HFFc6 (cell line): ENCODE measurements around the gene DCAF8. TPM values are rescaled to one million over a fixed set of nuclear protein-coding genes. Genes with fewer than 3 reads are reported as not detected.

Experiments
- DNase-seq: peaks from one replicate; pipeline ENCODE4 v3.0.0-alpha.2; 2018
- H3K27ac Mint-ChIP-seq: 2 replicates; pipeline ENCODE4 v1.8.0; 2020; ENCODE audit warnings: mild to moderate bottlenecking, mixed read lengths
- H3K27me3 Mint-ChIP-seq: 2 replicates; pipeline ENCODE4 v1.8.0; 2021; ENCODE audit warnings: mild to moderate bottlenecking, moderate library complexity, mixed read lengths; ENCODE audit not compliant: insufficient read depth
- H3K36me3 Mint-ChIP-seq: 2 replicates; pipeline ENCODE4 v1.8.0; 2021; ENCODE audit warnings: low read depth, mixed read lengths
- H3K4me1 Mint-ChIP-seq: 2 replicates; pipeline ENCODE4 v1.8.0; 2020; ENCODE audit warnings: low read depth, mixed read lengths
- H3K4me3 Mint-ChIP-seq: 2 replicates; pipeline ENCODE4 v1.8.0; 2020; ENCODE audit warnings: mild to moderate bottlenecking, moderate library complexity, mixed read lengths
- H3K9me3 Mint-ChIP-seq: 2 replicates; pipeline ENCODE4 v1.8.0; 2020; ENCODE audit warnings: mild to moderate bottlenecking, mixed read lengths
- total RNA-seq, 6 experiments: library from RNA; stranded (reverse); fragmentation: NEBNext Ultra II Directional; extraction: Animal tissue kit (Norgen Biotek cat#: 25700); gene quantifications; 2 replicates in 1 of 6; 3 replicates in 5 of 6; pipeline ENCODE4 v1.2.3, GENCODE V29; 2021
- TF ChIP-seq, protein P1 (sequence below): fragments of 200-600 bp; sonication (generic); IDR thresholded peaks from 2 replicates; pipeline ENCODE4 v1.5.0; 2021; ENCODE audit warnings: antibody characterized with exemption, mild to moderate bottlenecking

Gene DCAF8
- total RNA-seq, 6 experiments from 2014 or later, result 65.9 to 73.0 (median 70.1) TPM

DNA sequence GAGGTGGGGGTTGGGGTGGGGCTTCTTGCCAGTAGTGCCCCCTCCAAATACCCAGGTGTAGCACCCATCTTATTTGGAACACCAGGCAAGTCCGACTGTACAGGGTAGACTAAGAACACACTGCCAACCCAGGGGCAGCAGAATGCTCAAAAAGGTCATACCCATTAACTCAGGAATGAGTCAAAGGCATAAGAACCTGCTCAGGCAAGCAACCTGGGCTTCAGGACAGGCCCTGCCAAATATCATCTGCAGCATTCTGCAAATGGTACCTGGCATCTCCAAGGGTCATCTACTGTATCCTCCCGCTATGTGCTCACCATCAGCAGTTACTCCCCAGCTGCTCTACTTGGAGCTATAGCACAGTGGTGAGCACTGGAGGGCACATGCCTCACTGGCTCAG, 37.7 kb downstream of the DCAF8 start:
- peaks cover 16% of the 10 kb centered on the region for H3K36me3 Mint-ChIP-seq
- H3K4me3 Mint-ChIP-seq, result no peak overlapping the region
- no peak overlapping the region for H3K27ac Mint-ChIP-seq
- no peak for DNase-seq
- no peaks in the 10 kb centered on the region for H3K9me3 Mint-ChIP-seq
- TF ChIP-seq, protein P1, sequence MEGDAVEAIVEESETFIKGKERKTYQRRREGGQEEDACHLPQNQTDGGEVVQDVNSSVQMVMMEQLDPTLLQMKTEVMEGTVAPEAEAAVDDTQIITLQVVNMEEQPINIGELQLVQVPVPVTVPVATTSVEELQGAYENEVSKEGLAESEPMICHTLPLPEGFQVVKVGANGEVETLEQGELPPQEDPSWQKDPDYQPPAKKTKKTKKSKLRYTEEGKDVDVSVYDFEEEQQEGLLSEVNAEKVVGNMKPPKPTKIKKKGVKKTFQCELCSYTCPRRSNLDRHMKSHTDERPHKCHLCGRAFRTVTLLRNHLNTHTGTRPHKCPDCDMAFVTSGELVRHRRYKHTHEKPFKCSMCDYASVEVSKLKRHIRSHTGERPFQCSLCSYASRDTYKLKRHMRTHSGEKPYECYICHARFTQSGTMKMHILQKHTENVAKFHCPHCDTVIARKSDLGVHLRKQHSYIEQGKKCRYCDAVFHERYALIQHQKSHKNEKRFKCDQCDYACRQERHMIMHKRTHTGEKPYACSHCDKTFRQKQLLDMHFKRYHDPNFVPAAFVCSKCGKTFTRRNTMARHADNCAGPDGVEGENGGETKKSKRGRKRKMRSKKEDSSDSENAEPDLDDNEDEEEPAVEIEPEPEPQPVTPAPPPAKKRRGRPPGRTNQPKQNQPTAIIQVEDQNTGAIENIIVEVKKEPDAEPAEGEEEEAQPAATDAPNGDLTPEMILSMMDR, result no peak
- no peaks in the 10 kb centered on the region; the same call in 1 of the 2 replicates for H3K27me3 Mint-ChIP-seq
- peaks cover 7% of the 10 kb centered on the region for H3K4me1 Mint-ChIP-seq

DNA sequence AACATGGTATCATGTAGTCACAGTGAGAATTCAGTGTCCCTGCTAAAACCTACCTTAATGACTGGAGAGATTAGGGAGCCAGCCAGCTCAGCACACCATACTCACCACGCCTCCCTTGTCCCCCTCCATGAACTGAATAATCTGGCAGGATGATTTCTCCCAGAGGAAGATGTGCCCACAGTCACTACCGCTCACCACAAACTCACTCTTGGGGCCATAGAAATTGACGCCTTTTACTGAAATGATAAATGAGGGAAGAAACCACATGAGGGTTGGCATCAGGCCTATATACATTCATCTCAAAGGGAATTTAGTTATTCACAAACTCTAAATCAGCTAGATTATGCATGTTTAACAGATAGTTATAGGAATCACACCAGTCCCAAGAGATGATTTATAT, 39.8 kb downstream of the DCAF8 start:
- peaks cover 17% of the 10 kb centered on the region for H3K36me3 Mint-ChIP-seq
- H3K27ac Mint-ChIP-seq, result no peak overlapping the region
- DNase-seq, result no peak
- H3K4me3 Mint-ChIP-seq, result no peak overlapping the region
- TF ChIP-seq, protein P1, result no peak
- H3K27me3 Mint-ChIP-seq, result no peaks in the 10 kb centered on the region; the same call in none of the 2 replicates
- peaks cover 28% of the 10 kb centered on the region for H3K4me1 Mint-ChIP-seq
- H3K9me3 Mint-ChIP-seq, result no peaks in the 10 kb centered on the region

DNA sequence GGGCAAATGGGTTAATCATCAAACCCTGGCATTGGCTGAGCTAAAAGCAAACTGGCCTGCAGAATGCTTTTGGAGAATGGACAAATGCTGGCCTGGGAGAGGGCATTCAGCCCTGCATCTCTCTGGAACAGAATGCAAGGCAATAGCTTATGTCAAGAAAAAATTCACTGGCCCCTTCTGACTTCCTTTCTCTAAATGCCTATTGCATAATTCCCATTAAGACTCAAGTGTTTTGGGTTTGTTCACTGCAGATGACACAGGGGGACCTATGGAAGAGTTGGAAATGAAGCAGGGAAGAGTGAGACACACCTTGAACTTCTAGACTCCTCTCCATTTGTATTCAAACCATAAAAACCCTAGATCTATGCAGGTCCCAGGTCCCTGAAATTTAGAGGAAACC, 41.3 kb downstream of the DCAF8 start:
- no peak overlapping the region for H3K4me3 Mint-ChIP-seq
- DNase-seq, result no peak
- TF ChIP-seq, protein P1, result no peak

DNA sequence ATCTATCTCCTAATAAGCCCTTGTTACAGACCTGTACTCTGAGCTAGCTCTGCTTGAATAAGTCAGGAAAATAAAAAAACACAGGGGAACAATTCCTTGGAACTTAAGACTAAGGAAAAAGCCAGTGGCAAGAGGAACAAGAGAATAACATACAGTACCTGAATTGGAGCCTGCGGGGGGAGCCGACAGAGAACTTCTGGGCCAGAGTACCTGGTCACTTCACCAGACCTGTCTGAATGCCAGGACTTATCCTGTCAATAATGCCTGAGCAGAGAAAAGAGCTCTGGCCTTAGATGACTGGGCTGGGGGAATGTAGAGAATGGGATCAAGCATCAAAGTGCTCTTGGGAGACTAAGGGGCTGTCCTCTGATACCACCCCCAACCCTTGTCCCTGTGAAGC, 42.0 kb downstream of the DCAF8 start:
- Mint-ChIP-seq H3K36me3 (peaks cover 31% of the 10 kb centered on the region), H3K9me3 (no peaks in the 10 kb centered on the region), H3K4me3 (no peak overlapping the region), H3K27me3 (no peaks in the 10 kb centered on the region; the same call in none of the 2 replicates), H3K27ac (peak overlapping the region; percentile 15; the same call in 1 of the 2 replicates), H3K4me1 (peaks cover 50% of the 10 kb centered on the region)
- no peak for DNase-seq
- TF ChIP-seq, protein P1, result no peak

More for the DNA sequence above, 41.3 kb downstream of the DCAF8 start:
- no peak overlapping the region for H3K27ac Mint-ChIP-seq
- H3K9me3 Mint-ChIP-seq, result no peaks in the 10 kb centered on the region
- peaks cover 23% of the 10 kb centered on the region for H3K36me3 Mint-ChIP-seq
- H3K27me3 Mint-ChIP-seq, result no peaks in the 10 kb centered on the region; the same call in none of the 2 replicates
- H3K4me1 Mint-ChIP-seq, result peaks cover 42% of the 10 kb centered on the region

DNA sequence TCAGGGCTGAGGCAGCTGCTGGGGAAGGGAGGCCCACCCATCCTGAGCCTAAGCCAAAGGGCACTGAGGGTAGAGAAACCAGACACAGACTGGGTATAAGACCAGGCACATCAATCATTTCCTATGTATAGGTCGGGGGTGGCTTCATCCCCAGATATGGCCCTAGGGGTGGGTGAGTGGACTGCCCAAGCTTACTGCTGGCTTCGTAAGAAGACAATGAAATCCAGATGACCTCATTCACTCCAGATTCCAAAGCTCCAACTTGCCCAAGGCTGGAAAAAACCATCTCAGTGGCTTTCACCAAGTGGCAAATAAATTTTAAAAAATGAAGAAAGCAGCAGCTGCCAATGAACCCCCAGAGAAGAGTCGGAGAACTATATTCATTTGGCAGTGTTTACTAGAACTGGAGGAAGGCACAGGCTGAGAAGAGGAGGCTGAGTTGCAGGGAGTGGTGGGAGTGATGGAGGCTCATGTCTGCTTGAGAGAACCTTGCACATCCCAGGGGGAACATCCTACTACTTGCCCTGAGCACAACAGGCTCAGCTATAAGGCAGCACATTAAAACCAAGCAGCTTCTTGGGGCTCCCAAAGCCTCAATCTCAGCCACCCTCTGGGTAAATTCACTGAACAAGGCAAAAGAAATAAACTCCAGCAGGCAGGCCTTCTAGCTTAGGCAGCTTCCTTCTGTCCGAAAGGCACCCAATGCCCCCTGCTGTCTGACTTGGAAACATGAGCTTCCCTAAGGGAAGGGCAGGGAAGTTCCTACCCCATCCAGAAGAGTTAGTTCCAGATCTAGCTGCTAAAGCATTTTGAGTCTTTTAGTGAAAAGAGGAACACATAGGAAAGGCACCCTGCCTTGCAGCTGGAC, 43.1 kb downstream of the DCAF8 start:
- Mint-ChIP-seq H3K4me1 (peaks cover 60% of the 10 kb centered on the region), H3K36me3 (peaks cover 33% of the 10 kb centered on the region), H3K27me3 (no peaks in the 10 kb centered on the region; the same call in none of the 2 replicates), H3K4me3 (no peak overlapping the region), H3K9me3 (no peaks in the 10 kb centered on the region), H3K27ac (peak overlapping the region; percentile 90)
- TF ChIP-seq, protein P1, result peak; percentile 79
- DNase-seq, result peak; percentile 76
